Measurements from ENCODE around the gene HIGD1A. TPM values are rescaled to one million over a fixed set of nuclear protein-coding genes. Genes with fewer than 3 reads are reported as not detected.

The HIGD1A gene
- total RNA-seq, 6 experiments from 2014 or later: 115 to 144 (median 125) TPM

DNA sequence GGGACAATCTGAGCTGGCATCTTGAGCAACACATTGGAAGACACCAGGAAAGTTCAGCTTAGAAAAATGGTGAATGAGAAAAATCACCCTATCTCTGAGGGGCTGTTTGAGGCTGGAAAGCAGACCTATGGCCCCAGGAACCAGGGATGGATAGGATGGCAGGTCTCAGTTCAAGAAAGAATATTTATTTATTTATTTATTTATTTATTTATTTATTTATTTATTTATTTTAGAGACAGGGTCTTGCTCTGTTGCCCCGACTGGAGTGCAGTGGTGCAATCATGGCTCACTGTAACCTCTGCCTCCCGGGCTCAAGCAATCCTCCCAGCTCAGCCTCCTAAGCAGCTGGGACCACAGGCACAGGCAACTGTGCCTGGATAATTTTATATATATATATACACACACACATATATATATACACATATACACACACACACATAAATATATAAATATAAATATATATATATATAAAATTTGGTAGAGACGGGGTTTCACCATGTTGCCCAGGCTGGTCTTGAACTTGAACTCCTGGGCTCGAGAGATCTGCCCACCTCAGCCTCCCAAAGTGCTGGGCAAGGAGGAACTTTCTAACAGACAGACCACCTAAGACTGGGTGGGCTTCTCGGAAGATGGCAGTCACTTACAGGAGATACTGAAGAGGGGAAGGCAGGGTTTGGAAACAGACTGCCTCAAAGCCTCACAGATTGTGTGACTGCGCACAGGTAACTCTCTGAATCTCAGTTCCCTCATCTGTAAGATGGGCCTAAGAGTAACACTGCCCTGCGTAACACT, 60.9 kb downstream of the HIGD1A start:
- Mint-ChIP-seq H3K36me3 (ENCODE audit: low read depth) (no peaks in the 10 kb centered on the region), H3K27ac (no peak overlapping the region)

DNA sequence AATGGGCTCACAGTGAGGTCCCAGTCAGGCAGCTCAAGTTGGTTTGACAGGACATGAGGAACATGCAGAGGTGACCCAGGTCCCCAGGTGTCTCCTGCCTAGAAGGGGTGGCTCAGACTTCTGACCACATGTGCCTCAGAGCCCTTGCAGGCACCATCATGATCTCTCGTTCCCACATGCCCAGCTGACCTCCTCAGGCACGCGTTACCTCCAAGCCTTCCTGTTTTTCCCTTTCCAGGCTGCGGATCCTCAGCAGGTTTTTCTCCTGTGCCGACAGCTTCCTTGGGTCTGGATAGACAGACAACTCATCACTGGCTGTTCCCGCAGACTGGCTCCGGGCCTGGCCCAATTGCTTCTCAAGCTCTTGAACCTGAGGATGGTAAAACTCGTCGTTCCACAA, 61.6 kb downstream of the HIGD1A start:
- DNase-seq: no peak
- TF ChIP-seq, protein P1, sequence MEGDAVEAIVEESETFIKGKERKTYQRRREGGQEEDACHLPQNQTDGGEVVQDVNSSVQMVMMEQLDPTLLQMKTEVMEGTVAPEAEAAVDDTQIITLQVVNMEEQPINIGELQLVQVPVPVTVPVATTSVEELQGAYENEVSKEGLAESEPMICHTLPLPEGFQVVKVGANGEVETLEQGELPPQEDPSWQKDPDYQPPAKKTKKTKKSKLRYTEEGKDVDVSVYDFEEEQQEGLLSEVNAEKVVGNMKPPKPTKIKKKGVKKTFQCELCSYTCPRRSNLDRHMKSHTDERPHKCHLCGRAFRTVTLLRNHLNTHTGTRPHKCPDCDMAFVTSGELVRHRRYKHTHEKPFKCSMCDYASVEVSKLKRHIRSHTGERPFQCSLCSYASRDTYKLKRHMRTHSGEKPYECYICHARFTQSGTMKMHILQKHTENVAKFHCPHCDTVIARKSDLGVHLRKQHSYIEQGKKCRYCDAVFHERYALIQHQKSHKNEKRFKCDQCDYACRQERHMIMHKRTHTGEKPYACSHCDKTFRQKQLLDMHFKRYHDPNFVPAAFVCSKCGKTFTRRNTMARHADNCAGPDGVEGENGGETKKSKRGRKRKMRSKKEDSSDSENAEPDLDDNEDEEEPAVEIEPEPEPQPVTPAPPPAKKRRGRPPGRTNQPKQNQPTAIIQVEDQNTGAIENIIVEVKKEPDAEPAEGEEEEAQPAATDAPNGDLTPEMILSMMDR (IDR thresholded peaks at IDR 0.05): no peak
- Mint-ChIP-seq H3K4me3 (no peak overlapping the region), H3K4me1 (ENCODE audit: low read depth) (no peaks in the 10 kb centered on the region), H3K27me3 (ENCODE audit: insufficient read depth) (peaks cover 11% of the 10 kb centered on the region), H3K9me3 (no peaks in the 10 kb centered on the region; the same call in 1 of the 2 replicates), H3K27ac (no peak overlapping the region), H3K36me3 (ENCODE audit: low read depth) (no peaks in the 10 kb centered on the region)

More for the DNA sequence above, 60.9 kb downstream of the HIGD1A start:
- TF ChIP-seq, protein P1 (IDR thresholded peaks at IDR 0.05): no peak
- Mint-ChIP-seq H3K9me3 (no peaks in the 10 kb centered on the region; the same call in 1 of the 2 replicates), H3K4me1 (ENCODE audit: low read depth) (no peaks in the 10 kb centered on the region), H3K27me3 (ENCODE audit: insufficient read depth) (peaks cover 9% of the 10 kb centered on the region), H3K4me3 (no peak overlapping the region)
- DNase-seq: no peak

DNA sequence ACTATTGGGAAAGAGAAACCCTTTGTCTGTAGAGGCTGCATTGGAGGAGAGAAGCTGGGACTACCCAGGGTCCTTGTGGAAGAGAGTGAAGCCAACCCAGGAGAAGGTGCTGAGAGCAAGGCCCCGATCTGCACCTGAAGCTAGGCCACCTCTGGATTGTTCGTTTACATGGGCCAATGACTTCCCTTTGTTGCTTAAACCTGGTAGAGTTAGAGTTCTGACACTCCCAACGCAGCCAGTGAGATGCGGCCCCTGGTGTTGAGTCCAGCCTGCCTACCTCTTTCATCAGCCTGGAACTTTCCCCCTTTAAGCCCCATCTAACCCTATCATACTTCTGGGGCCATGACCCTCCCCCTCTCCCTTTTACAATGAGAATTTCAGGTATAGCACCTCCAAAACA, 62.0 kb downstream of the HIGD1A start:
- no peak overlapping the region for H3K4me3 Mint-ChIP-seq
- no peak overlapping the region for H3K27ac Mint-ChIP-seq
- no peaks in the 10 kb centered on the region for H3K36me3 Mint-ChIP-seq (ENCODE audit: low read depth)
- no peaks in the 10 kb centered on the region for H3K4me1 Mint-ChIP-seq (ENCODE audit: low read depth)
- peaks cover 7% of the 10 kb centered on the region for H3K27me3 Mint-ChIP-seq (ENCODE audit: insufficient read depth)
- DNase-seq: no peak
- TF ChIP-seq, protein P1 (IDR thresholded peaks at IDR 0.05): no peak
- no peaks in the 10 kb centered on the region; the same call in 1 of the 2 replicates for H3K9me3 Mint-ChIP-seq

DNA sequence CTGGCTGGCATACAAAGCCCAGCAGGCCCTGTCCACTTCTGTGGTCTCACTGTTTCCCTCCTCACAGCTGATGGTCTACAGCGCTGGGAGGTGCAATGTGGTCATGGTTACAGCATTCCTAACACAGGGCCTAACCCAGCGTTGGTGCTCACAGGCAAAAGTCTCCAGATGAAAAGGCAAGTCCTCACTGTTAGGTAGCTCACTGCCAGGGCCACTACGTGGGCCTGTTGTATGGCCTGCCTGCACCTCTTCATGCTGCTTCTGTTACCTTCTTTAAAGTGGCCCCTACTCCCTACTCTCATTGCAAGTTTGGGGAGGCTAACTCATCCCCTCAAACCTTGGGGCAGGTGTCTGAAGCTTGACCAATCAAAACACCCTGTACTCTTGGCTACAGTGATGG, 62.5 kb downstream of the HIGD1A start:
- no peaks in the 10 kb centered on the region for H3K36me3 Mint-ChIP-seq (ENCODE audit: low read depth)
- TF ChIP-seq, protein P1 (IDR thresholded peaks at IDR 0.05): no peak
- no peaks in the 10 kb centered on the region; the same call in 1 of the 2 replicates for H3K9me3 Mint-ChIP-seq
- no peak for DNase-seq
- no peak overlapping the region for H3K4me3 Mint-ChIP-seq
- H3K27ac Mint-ChIP-seq: no peak overlapping the region
- peaks cover 6% of the 10 kb centered on the region for H3K27me3 Mint-ChIP-seq (ENCODE audit: insufficient read depth)
- no peaks in the 10 kb centered on the region for H3K4me1 Mint-ChIP-seq (ENCODE audit: low read depth)

DNA sequence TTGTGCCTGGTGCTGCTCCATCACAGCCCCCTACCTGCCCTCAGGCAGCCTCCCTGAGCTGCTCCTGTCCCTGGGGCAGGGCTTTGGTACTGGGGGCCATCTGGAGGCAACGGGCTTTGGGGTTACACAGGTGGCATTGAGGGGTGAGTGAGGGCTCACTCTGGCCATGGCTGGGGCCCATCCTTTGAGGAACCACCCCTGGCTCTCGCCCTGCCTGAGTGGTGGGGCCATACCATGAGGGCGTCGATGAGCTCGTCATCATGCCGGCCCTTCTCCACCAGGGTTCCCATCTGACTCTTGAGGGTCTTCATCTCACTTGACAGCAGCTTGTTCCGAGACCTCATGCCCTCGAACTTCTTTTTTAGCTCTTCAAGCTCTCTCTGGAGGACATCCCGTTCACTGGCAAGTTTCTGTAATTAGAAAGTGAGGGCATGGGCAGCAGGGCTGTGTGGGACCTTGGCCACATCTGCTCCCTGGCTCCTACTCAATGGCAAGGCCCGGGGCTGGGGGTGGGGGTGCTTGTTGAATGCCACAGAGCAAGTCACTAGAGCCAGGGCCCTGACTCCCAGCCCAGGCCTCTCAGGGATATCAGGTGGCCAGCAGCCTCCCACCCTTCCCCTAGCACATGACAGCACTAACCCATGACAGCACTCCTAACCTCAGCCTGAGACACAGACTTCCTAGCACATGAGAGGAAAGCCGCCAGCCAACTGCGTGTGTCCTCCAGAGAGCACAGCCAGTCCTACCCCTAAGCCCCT, 64.7 kb downstream of the HIGD1A start:
- H3K4me1 Mint-ChIP-seq (ENCODE audit: low read depth): no peaks in the 10 kb centered on the region
- H3K4me3 Mint-ChIP-seq: no peak overlapping the region
- no peak for DNase-seq
- TF ChIP-seq, protein P1 (IDR thresholded peaks at IDR 0.05): no peak
- no peak overlapping the region for H3K27ac Mint-ChIP-seq
- no peaks in the 10 kb centered on the region; the same call in 1 of the 2 replicates for H3K9me3 Mint-ChIP-seq
- H3K27me3 Mint-ChIP-seq (ENCODE audit: insufficient read depth): peaks cover 13% of the 10 kb centered on the region
- no peaks in the 10 kb centered on the region for H3K36me3 Mint-ChIP-seq (ENCODE audit: low read depth)

All from HFFc6 (cell line).